M059J (cell line): ENCODE data around the gene TMBIM4. TPM values are rescaled to one million over a fixed set of nuclear protein-coding genes. Genes with fewer than 3 reads are reported as not detected.

ENCODE experiments used
- DNase-seq: peaks from one replicate; pipeline ENCODE4 v3.0.0-alpha.2; 2012; ENCODE audit warnings: low read depth
- total RNA-seq: library from RNA; depleted of rRNA; stranded (reverse); fragments of >200 nt; shearing (Covaris generic); gene quantifications from 2 replicates; pipeline ENCODE4 v1.2.3, GENCODE V29; 2014

Gene TMBIM4
- total RNA-seq, 1 experiment from 2014 or later = 177 TPM

- peak; percentile 20 for DNase-seq
Observed at GRCh38 chr12:66140731-66141130, 29.1 kb downstream of the TMBIM4 start.

- no peak for DNase-seq
Observed at GRCh38 chr12:66139328-66139727, 30.5 kb downstream of the TMBIM4 start.

GRCh38 chr12:66137937-66138336 is 31.9 kb downstream of the TMBIM4 start:
- DNase-seq = no peak

- DNase-seq = peak; percentile 72
Observed at GRCh38 chr12:66132408-66132807, 37.4 kb downstream of the TMBIM4 start.

GRCh38 chr12:66131067-66131688 is 38.6 kb downstream of the TMBIM4 start:
- no peak for DNase-seq

GRCh38 chr12:66130267-66131066 is 39.3 kb downstream of the TMBIM4 start, which contains the start of gene LLPH:
TSS of gene LLPH (minus strand) at chr12:66130750. CDS start at chr12:66129106, 1,644 bp downstream.
- peak; percentile 94 for DNase-seq

- DNase-seq = peak; percentile 37
Observed at GRCh38 chr12:66129934-66130266, 39.9 kb downstream of the TMBIM4 start.

GRCh38 chr12:66127650-66128049 is 42.1 kb downstream of the TMBIM4 start:
- no peak for DNase-seq

GRCh38 chr12:66120477-66120876 is 49.3 kb downstream of the TMBIM4 start:
- no peak for DNase-seq

GRCh38 chr12:66119870-66120241 is 49.9 kb downstream of the TMBIM4 start:
- DNase-seq = no peak

- no peak for DNase-seq
Observed at GRCh38 chr12:66119229-66119869, 50.4 kb downstream of the TMBIM4 start.

GRCh38 chr12:66118240-66118891 is 51.4 kb downstream of the TMBIM4 start:
- DNase-seq = peak; percentile 42

GRCh38 chr12:66117242-66117641 is 52.6 kb downstream of the TMBIM4 start:
- no peak for DNase-seq

GRCh38 chr12:66115071-66115600 is 54.7 kb downstream of the TMBIM4 start:
- DNase-seq = no peak

GRCh38 chr12:66113471-66113870 is 56.3 kb downstream of the TMBIM4 start:
- no peak for DNase-seq

- no peak for DNase-seq
Observed at GRCh38 chr12:66111605-66112004, 58.2 kb downstream of the TMBIM4 start.

GRCh38 chr12:66109056-66109455 is 60.7 kb downstream of the TMBIM4 start:
- no peak for DNase-seq

GRCh38 chr12:66108386-66108785 is 61.4 kb downstream of the TMBIM4 start:
- no peak for DNase-seq

GRCh38 chr12:66107451-66107915 is 62.3 kb downstream of the TMBIM4 start:
- peak; percentile 88 for DNase-seq

- no peak for DNase-seq
Observed at GRCh38 chr12:66103016-66103913, 66.5 kb downstream of the TMBIM4 start.
